IPS-15b (cell line): ENCODE measurements around the gene C1orf105.
"Not testable (repeated sequence)": the region's sequence is repeated elsewhere in the genome, so short reads cannot be mapped to it uniquely, and the experiment has no call there.

Source experiments
- H3K27me3 ChIP-seq: one replicate; pipeline ENCODE4 v1.6.1; 2013; ENCODE audit warnings: low read length; ENCODE audit not compliant: control insufficient read depth, insufficient read depth
- H3K36me3 ChIP-seq: one replicate; pipeline ENCODE4 v1.6.1; 2013; ENCODE audit warnings: low read length; ENCODE audit not compliant: control insufficient read depth, insufficient read depth
- H3K4me1 ChIP-seq: one replicate; pipeline ENCODE4 v1.6.1; 2013; ENCODE audit warnings: mild to moderate bottlenecking, low read length; ENCODE audit not compliant: control insufficient read depth, insufficient read depth
- H3K4me3 ChIP-seq: one replicate; pipeline ENCODE4 v1.5.1; 2013; ENCODE audit warnings: low read depth, low read length
- H3K9ac ChIP-seq: one replicate; pipeline ENCODE4 v1.6.1; 2013; ENCODE audit warnings: low read depth, mild to moderate bottlenecking, low read length
- H3K9me3 ChIP-seq: one replicate; pipeline ENCODE4 v1.6.1; 2013; ENCODE audit warnings: mild to moderate bottlenecking, low read length; ENCODE audit not compliant: control insufficient read depth, insufficient read depth

C1orf105 gene

GRCh38 chr1:172420385-172420784, at the start of gene C1orf105:
TSS of gene C1orf105 (plus strand) at chr1:172420685. CDS start at chr1:172420886, 201 bp downstream.
- H3K36me3 ChIP-seq: no peaks in the 10 kb centered on the region
- H3K27me3 ChIP-seq: no peaks in the 10 kb centered on the region
- H3K4me3 ChIP-seq: no peak within 1 kb of the TSS
- no peaks in the 10 kb centered on the region for H3K9me3 ChIP-seq
- peaks cover 5% of the 10 kb centered on the region for H3K4me1 ChIP-seq
- no peak within 1 kb of the TSS for H3K9ac ChIP-seq

DNA sequence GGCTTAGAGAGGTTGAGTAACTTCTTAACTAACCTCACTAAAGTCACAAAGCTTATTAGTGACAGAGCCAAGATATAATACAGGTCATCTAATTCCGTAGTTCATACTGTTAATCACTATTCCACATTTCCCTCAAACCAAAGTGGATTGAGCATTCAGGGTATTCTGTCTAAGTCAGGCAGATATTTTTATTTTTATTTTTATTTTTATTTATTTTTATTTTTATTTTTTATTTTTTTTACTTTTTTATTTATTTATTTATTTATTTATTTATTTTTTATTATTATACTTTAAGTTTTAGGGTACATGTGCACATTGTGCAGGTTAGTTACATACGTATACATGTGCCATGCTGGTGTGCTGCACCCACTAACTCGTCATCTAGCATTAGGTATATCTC, 48.8 kb upstream of the C1orf105 start:
- H3K4me3 ChIP-seq, H3K9me3 ChIP-seq, H3K27me3 ChIP-seq, H3K36me3 ChIP-seq, H3K9ac ChIP-seq, H3K4me1 ChIP-seq: not testable (repeated sequence)

DNA sequence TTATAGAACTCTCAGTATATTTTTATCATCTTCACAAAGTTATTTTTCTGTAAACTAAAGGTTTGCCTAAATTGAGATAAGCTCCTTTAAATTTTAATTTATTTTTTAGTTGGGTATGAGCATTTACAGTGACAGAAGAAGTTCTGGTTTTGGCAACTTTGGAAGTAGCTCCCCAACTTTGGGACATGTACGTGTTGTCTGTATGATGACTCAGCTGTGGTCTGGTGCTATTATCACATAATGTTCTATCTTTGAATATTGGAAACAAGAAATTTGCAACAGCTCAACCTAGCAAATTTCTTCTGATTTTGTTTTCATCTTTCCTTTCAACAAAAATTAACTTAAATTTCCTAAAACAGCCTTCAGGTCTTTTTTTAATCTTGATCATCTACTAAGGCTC, 46.6 kb upstream of the C1orf105 start:
- no peaks in the 10 kb centered on the region for H3K27me3 ChIP-seq
- no peak overlapping the region for H3K4me3 ChIP-seq
- no peaks in the 10 kb centered on the region for H3K9me3 ChIP-seq
- no peaks in the 10 kb centered on the region for H3K36me3 ChIP-seq
- H3K9ac ChIP-seq: no peak overlapping the region
- H3K4me1 ChIP-seq: no peaks in the 10 kb centered on the region

DNA sequence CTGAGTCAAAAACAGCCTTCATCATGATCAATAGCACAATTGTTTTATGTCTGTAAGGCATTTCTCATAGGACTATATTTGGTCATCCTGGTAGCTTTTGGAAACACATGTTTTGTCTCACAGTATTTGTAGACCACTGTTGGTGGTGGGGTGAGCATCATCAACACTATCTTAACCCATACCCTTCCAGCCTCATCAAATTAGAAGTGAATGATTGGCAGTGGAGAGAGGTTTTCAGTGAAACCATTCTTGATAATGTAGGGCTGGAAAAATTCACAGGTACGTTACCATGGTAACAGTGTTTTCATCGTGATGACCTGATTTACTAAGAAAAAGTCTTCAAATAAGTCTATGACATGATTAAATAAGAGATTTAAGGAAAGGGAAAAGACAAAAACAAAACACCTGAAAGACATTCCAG, 45.3 kb upstream of the C1orf105 start:
- Histone ChIP-seq H3K9ac (no peak overlapping the region), H3K9me3 (no peaks in the 10 kb centered on the region), H3K36me3 (no peaks in the 10 kb centered on the region), H3K4me1 (no peaks in the 10 kb centered on the region), H3K4me3 (no peak overlapping the region), H3K27me3 (no peaks in the 10 kb centered on the region)

DNA sequence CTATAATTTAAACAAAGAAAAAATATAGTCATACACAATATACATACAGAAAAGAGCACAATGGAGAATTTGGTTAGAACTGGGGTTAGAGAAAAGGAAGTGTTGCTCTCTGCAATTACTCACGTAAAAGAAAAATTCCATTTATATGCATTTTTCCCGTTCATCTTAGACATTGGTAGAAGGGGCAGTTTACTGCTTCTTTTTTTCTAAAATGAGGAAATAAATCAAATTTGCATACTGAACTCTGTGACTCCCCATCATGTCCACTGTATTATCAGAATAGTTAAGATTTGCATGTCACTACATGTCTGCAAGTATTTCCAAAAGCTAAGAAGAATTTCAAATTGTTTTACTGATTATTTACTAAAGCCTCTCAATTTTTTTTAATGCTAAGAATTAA, 44.1 kb upstream of the C1orf105 start:
- Histone ChIP-seq H3K9me3 (no peaks in the 10 kb centered on the region), H3K4me1 (peaks cover 2% of the 10 kb centered on the region), H3K36me3 (no peaks in the 10 kb centered on the region), H3K4me3 (no peak overlapping the region), H3K27me3 (no peaks in the 10 kb centered on the region), H3K9ac (no peak overlapping the region)

DNA sequence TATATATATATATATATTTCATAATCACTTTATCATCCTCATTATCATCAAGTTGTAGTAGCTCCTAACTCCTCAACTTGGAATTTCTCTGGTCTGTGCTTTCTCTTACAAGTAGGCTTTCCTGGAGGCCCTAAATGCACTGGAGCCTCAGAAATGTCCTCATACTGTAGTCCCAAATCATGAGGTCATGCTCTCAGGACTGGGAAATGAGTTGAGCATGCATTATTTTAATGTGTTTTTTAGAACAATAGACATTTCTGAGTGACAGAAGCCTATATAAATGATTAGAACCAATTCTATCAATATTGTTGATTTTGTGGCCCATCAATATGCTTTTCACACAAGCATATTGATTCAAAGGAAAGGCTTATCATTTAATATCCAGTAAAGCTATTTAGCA, 42.9 kb upstream of the C1orf105 start:
- H3K9me3 ChIP-seq: no peaks in the 10 kb centered on the region
- no peak overlapping the region for H3K4me3 ChIP-seq
- peaks cover 11% of the 10 kb centered on the region for H3K4me1 ChIP-seq
- no peak overlapping the region for H3K9ac ChIP-seq
- no peaks in the 10 kb centered on the region for H3K36me3 ChIP-seq
- H3K27me3 ChIP-seq: no peaks in the 10 kb centered on the region

DNA sequence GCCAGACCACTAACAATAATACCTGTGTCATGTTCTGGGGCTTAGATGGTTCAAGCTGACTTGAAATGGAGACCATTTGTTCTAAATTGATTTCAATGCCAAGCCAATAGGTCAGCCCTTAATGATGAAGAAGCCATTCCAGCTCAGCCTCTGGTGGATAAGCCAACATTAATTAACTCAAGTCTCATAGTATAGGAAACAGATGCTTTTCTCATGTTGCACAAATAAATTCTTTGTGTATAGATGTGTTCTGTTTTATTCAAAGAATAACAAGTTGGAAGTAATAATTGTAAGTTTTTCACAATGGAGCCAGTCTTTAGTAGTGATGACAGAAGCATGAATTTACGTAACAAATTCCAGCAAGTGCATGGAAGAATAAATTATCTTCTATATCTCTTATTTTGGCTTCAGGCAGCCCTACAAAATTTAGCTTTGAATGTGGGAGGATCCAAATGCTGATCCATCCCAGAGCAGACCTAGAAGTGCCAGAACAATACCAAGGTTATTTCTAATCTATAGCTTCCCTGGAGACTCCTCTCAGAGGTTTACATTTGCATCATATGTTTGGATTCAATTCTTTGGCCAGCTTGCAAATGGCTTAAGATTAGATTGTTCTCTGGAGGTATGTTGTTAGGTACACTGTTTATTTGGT, 42.2 kb upstream of the C1orf105 start:
- Histone ChIP-seq H3K9ac (no peak overlapping the region), H3K36me3 (no peaks in the 10 kb centered on the region), H3K9me3 (no peaks in the 10 kb centered on the region), H3K4me3 (no peak overlapping the region), H3K27me3 (no peaks in the 10 kb centered on the region), H3K4me1 (peaks cover 17% of the 10 kb centered on the region)

GRCh38 chr1:172380441-172381244, 39.8 kb upstream of the C1orf105 start:
- H3K4me3 ChIP-seq: no peak overlapping the region
- H3K4me1 ChIP-seq: peaks cover 32% of the 10 kb centered on the region
- no peak overlapping the region for H3K9ac ChIP-seq
- no peaks in the 10 kb centered on the region for H3K9me3 ChIP-seq
- no peaks in the 10 kb centered on the region for H3K36me3 ChIP-seq
- no peaks in the 10 kb centered on the region for H3K27me3 ChIP-seq

DNA sequence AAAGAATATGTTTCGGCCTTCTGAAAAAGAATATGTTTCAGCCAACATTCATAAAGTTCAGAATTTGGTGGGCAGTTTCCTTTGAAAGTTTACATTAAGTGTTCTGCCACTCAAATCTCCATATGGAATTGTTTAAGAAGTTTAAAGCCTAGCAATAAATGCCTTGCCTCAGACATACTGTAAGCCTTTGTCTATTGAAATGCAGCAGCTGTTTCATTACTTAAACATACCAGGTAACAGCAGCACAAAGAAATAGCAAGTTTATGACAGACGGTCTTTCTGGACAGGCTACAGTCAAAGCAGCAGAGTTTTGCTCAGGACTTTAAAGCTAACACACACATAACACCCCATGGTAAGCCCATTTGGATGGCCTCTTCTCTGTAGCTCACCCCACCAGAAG, 38.5 kb upstream of the C1orf105 start:
- no peak overlapping the region for H3K4me3 ChIP-seq
- no peak overlapping the region for H3K9ac ChIP-seq
- no peaks in the 10 kb centered on the region for H3K27me3 ChIP-seq
- no peaks in the 10 kb centered on the region for H3K9me3 ChIP-seq
- H3K4me1 ChIP-seq: peaks cover 32% of the 10 kb centered on the region
- no peaks in the 10 kb centered on the region for H3K36me3 ChIP-seq

DNA sequence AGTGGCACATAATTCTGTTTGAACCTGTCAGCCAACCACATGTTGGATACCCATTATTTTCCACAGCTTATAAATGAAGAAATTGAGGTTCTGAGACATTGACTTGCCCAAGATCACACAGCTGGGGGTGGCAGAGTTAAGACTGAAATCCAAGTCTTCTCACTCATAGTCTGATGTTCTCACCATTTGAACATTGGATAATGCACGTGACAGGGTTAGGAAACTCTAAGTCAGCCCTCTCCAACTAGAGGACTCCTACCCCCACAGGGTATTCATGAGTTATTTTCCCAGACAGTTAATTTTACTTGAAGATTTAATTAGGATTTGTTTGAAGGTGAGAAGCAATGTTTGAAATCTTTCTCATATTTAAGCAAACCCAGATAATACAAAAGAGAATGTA, 38.1 kb upstream of the C1orf105 start:
- Histone ChIP-seq H3K4me3 (no peak overlapping the region), H3K4me1 (peaks cover 32% of the 10 kb centered on the region), H3K36me3 (no peaks in the 10 kb centered on the region), H3K9ac (no peak overlapping the region), H3K27me3 (no peaks in the 10 kb centered on the region), H3K9me3 (no peaks in the 10 kb centered on the region)

- Histone ChIP-seq H3K4me3 (no peak overlapping the region), H3K36me3 (no peaks in the 10 kb centered on the region), H3K4me1 (peaks cover 32% of the 10 kb centered on the region), H3K9me3 (no peaks in the 10 kb centered on the region), H3K27me3 (no peaks in the 10 kb centered on the region), H3K9ac (no peak overlapping the region)
These were observed 37.5 kb upstream of the C1orf105 start for GRCh38 chr1:172382990-172383389.

- no peak overlapping the region for H3K9ac ChIP-seq
- no peak overlapping the region for H3K4me3 ChIP-seq
- peaks cover 32% of the 10 kb centered on the region for H3K4me1 ChIP-seq
- no peaks in the 10 kb centered on the region for H3K36me3 ChIP-seq
- H3K27me3 ChIP-seq: no peaks in the 10 kb centered on the region
- no peaks in the 10 kb centered on the region for H3K9me3 ChIP-seq
These were observed 36.9 kb upstream of the C1orf105 start for GRCh38 chr1:172383536-172383935.
